Dendritic cell treated with granulocyte-macrophage colony-stimulating factor and Interleukin-4, amounts not matched to agents 40 ng/mL and 50 ng/mL, for 4 days (primary cell): ENCODE results near the gene ZBED5.

ENCODE experiments used
- H3K27ac Mint-ChIP-seq: one replicate; pipeline ENCODE4 v1.8.0; 2022; ENCODE audit warnings: mild to moderate bottlenecking, mixed read lengths
- H3K27me3 Mint-ChIP-seq: one replicate; pipeline ENCODE4 v1.8.0; 2022; ENCODE audit warnings: mild to moderate bottlenecking, mixed read lengths
- H3K36me3 Mint-ChIP-seq: one replicate; pipeline ENCODE4 v1.8.0; 2022; ENCODE audit warnings: low read depth, mixed read lengths
- H3K4me1 Mint-ChIP-seq: one replicate; pipeline ENCODE4 v1.8.0; 2022; ENCODE audit warnings: low read depth, mixed read lengths
- H3K4me3 Mint-ChIP-seq: one replicate; pipeline ENCODE4 v1.8.0; 2022; ENCODE audit warnings: mild to moderate bottlenecking, moderate library complexity, mixed read lengths
- H3K9me3 Mint-ChIP-seq: one replicate; pipeline ENCODE4 v1.8.0; 2022; ENCODE audit warnings: mixed read lengths
- intact Hi-C: fragments of 100-400 bp; cut with micrococcal nuclease; formaldehyde crosslinking; loops from one replicate; pipeline ENCODE4 v1.15.0; 2022

ZBED5 gene

DNA sequence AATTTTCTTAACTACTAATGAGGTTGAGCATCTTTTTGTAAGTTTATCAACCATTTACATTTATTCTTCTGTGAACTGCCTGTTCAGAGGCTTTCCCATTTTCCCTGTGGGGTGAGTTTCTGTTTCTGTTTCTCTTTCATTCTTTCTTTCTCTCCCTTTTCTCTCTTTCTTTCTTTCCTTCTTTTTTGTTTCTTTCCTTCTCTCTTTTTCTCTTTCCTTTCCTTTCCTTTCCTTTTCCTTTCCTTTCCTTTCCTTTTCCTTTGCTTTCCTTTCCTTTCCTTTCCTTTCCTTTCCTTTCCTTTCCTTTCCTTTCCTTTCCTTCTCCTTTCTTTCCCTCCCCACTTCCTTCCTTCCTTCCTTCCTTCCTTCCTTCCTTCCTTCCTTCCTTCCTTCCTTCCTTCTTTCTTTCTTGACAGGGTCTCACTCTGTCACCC is 8.0 kb upstream of the ZBED5 start:
- intact Hi-C loops: no loop called here
- no peak overlapping the region for H3K27ac Mint-ChIP-seq
- H3K4me3 Mint-ChIP-seq: no peak overlapping the region
- peaks cover 30% of the 10 kb centered on the region for H3K4me1 Mint-ChIP-seq
- H3K9me3 Mint-ChIP-seq: peaks cover 9% of the 10 kb centered on the region
- no peaks in the 10 kb centered on the region for H3K27me3 Mint-ChIP-seq
- peaks cover 20% of the 10 kb centered on the region for H3K36me3 Mint-ChIP-seq

- Mint-ChIP-seq H3K27me3 (no peaks in the 10 kb centered on the region), H3K9me3 (peaks cover 9% of the 10 kb centered on the region), H3K36me3 (peaks cover 19% of the 10 kb centered on the region), H3K27ac (no peak overlapping the region), H3K4me1 (peaks cover 33% of the 10 kb centered on the region), H3K4me3 (no peak overlapping the region)
- intact Hi-C loops: no loop called here
Measured at GRCh38 chr11:10864688-10865087, 6.8 kb upstream of the ZBED5 start.

- peaks cover 33% of the 10 kb centered on the region for H3K4me1 Mint-ChIP-seq
- peaks cover 9% of the 10 kb centered on the region for H3K9me3 Mint-ChIP-seq
- H3K27ac Mint-ChIP-seq: no peak overlapping the region
- H3K27me3 Mint-ChIP-seq: no peaks in the 10 kb centered on the region
- intact Hi-C loops: no loop called here
- no peak overlapping the region for H3K4me3 Mint-ChIP-seq
- peaks cover 29% of the 10 kb centered on the region for H3K36me3 Mint-ChIP-seq
Measured at GRCh38 chr11:10862446-10862845, 4.6 kb upstream of the ZBED5 start.

DNA sequence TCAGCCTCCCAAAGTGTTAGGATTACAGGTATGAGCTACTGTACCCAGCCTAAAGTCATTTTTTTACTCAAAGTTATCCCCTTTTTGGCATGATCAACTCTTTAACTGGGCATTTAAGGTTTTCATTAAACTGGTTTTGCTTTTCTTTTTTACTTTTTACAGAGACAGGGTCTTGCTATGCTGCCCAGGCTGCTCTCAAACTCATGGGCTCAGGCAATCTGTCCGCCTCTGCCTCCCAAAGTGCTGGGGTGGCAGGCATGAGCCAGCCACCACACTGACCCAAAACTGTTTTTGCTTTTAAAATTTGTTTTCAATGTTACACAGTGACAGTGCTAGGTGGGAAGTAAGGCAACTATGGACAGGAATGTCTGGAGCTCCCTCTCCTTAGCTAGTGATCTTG is 3.9 kb upstream of the ZBED5 start:
- H3K36me3 Mint-ChIP-seq: peaks cover 32% of the 10 kb centered on the region
- H3K4me3 Mint-ChIP-seq: no peak overlapping the region
- intact Hi-C loops: no loop called here
- H3K9me3 Mint-ChIP-seq: peaks cover 9% of the 10 kb centered on the region
- H3K4me1 Mint-ChIP-seq: peaks cover 28% of the 10 kb centered on the region
- no peaks in the 10 kb centered on the region for H3K27me3 Mint-ChIP-seq
- no peak overlapping the region for H3K27ac Mint-ChIP-seq

GRCh38 chr11:10861047-10861446 is 3.2 kb upstream of the ZBED5 start:
- Mint-ChIP-seq H3K27ac (no peak overlapping the region), H3K4me1 (peaks cover 32% of the 10 kb centered on the region)
- intact Hi-C loops: no loop called here

DNA sequence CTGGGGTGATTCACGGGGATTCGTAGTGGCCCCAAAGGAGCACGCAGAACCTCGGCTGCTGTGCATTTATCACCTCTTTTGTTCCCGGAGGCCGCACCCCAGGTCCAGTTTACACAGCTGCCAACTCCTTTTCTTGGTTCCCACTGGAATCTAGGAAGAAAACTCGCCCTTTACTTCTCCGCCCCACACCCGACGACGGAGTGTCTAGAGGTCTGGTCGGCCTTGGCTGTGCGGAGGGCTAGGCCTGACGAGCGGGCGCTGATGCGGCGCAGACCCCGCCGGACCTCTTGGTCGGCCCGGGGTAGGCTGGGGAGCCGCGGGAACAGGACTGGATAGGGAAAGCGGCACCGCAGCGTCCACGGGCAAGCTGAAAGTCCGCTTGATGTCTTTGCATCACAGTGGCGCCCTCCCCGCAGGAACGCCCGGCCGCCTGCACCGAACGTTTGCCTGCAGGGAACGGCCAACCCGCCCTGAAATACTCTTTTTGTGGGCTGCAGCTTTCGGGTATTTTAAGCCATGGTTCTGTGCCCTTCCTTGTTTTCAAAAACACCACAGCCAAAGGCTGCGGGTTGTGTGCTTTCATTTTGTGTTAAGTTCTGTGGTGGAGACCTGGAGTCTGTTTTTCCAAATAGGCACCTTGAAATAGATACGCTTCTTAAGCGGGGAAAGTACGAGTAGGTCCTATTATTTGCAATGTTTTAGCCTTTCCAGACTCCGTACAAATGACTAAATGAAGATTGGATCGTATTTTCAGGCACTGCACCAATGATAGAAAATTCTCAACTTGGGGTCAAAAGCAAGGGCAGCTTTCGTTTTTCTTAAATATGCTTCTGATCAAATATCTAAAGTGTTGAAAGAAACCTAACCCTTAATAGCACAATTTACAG is 829 bp upstream of the ZBED5 start:
- intact Hi-C loops: loop anchor here (1.0 to 2.0 kb wide), 3 partner anchors 40 to 73 kb away; partner anchors contain the start of gene EIF4G2
- Mint-ChIP-seq H3K27me3 (no peaks in the 10 kb centered on the region), H3K36me3 (peaks cover 43% of the 10 kb centered on the region), H3K4me1 (peaks cover 29% of the 10 kb centered on the region), H3K27ac (peak overlapping the region; percentile 97), H3K9me3 (no peaks in the 10 kb centered on the region), H3K4me3 (peak overlapping the region; percentile 98)

More at GRCh38 chr11:10861047-10861446, 3.2 kb upstream of the ZBED5 start:
- Mint-ChIP-seq H3K9me3 (peaks cover 4% of the 10 kb centered on the region), H3K36me3 (peaks cover 33% of the 10 kb centered on the region), H3K27me3 (no peaks in the 10 kb centered on the region), H3K4me3 (no peak overlapping the region)

DNA sequence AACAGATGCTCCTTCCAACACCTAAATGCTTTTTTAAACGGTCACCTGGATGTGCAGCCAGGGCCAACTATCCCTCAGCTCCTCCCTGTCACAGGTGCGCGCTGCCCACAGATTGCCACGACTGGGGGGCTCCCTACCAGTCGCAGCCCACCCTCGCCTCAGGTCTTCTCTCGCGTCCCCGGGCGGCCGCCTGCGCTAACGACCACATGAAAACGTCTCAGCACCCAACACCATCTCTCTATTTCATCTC is 469 bp downstream of the ZBED5 start:
- Mint-ChIP-seq H3K27ac (peak overlapping the region; percentile 97), H3K4me3 (peak overlapping the region; percentile 98), H3K4me1 (peaks cover 24% of the 10 kb centered on the region), H3K27me3 (no peaks in the 10 kb centered on the region), H3K9me3 (no peaks in the 10 kb centered on the region), H3K36me3 (peaks cover 53% of the 10 kb centered on the region)
- intact Hi-C loops: no loop called here

DNA sequence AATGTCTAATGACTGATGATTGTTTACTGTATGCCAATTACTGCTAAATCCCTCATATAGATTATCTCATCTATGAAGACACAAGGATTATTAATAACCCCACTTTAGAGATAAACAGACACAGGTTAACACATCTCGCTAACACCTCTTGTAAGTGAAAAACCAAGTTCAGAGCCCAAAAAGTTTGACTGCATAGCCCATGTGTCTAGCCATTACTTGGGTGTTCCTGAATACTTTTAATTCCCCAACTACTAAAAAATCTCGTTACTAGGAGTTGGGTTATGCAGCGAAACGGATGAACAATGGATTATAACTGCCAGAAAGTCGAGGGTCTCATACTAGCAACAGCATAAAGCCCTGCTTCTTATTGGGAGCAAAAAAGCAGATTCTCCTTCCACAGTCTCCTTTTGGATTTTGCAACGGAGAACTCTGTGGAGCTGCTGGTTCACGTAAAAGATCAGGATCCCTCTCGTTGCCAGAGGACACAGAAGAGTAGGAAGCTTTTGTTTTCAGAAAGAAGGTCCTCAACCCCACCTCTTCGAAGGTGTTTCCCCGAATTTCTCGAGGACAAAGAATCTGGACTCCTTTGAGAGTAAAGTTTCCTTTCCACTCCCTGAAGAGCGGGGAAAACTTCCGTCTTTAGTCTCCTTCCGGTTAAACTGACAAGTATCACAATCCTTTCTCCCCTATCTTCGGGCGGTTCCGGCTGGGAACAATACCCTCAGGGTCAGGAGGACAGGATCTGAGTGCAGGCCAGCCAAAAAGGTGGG is 979 bp downstream of the ZBED5 start:
- H3K27ac Mint-ChIP-seq: peak overlapping the region; percentile 97
- H3K4me3 Mint-ChIP-seq: peak overlapping the region; percentile 98
- H3K4me1 Mint-ChIP-seq: peaks cover 19% of the 10 kb centered on the region
- no peaks in the 10 kb centered on the region for H3K9me3 Mint-ChIP-seq
- peaks cover 55% of the 10 kb centered on the region for H3K36me3 Mint-ChIP-seq
- no peaks in the 10 kb centered on the region for H3K27me3 Mint-ChIP-seq
- intact Hi-C loops: no loop called here

- intact Hi-C loops: no loop called here
Measured at GRCh38 chr11:10855295-10855694, 2.6 kb downstream of the ZBED5 start.

DNA sequence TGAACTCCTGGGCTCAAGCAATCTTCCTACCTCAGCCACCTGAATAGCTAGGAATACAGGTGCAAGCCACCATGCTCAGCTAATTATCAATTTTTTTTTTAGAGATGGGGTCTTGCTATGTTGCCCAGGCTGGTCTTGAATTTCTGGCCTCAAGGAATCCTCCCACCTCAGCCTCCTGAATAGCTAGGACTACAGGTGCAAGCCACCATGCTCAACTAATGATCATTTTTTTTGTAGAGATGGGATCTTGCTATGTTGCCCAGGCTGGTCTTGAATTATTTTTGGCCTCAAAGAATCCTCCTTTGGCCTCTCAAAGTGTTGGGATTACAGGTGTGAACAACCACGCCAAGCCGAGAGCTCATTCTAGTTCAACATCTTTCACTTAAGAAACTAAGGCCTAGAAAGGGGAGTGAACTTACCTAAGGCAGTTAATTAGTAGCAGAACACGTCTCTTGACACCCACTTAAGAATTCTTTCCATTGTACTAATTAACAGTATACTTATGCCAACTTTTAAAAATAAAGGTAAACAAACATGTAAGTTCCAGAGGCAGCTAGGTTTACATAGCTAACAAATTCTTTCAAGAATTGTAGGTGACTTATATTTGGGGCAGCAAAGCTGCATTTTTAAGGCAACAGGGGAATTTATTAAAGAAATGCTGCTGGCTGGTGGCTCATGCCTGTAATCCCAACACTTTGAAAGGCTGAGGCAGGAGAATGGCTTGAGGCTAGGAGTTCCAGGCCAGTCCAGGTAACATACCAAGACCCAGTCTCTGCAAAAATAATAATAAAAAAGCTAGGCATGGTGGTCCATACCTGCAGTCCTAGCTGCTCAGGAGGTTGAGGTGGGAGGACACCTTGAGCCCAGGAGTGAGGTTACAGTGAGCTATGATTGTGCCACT is 9.6 kb downstream of the ZBED5 start:
- intact Hi-C loops: no loop called here
- Mint-ChIP-seq H3K27me3 (no peaks in the 10 kb centered on the region), H3K4me1 (no peaks in the 10 kb centered on the region), H3K36me3 (peaks cover 16% of the 10 kb centered on the region), H3K27ac (no peak overlapping the region), H3K9me3 (no peaks in the 10 kb centered on the region), H3K4me3 (no peak overlapping the region)

More at GRCh38 chr11:10855295-10855694, 2.6 kb downstream of the ZBED5 start:
- H3K9me3 Mint-ChIP-seq: no peaks in the 10 kb centered on the region
- H3K27ac Mint-ChIP-seq: no peak overlapping the region
- peaks cover 15% of the 10 kb centered on the region for H3K4me1 Mint-ChIP-seq
- peaks cover 58% of the 10 kb centered on the region for H3K36me3 Mint-ChIP-seq
- no peaks in the 10 kb centered on the region for H3K27me3 Mint-ChIP-seq
- H3K4me3 Mint-ChIP-seq: no peak overlapping the region

GRCh38 chr11:10846660-10847059 is 11.2 kb downstream of the ZBED5 start:
- no peaks in the 10 kb centered on the region for H3K27me3 Mint-ChIP-seq
- no peaks in the 10 kb centered on the region for H3K4me1 Mint-ChIP-seq
- H3K9me3 Mint-ChIP-seq: no peaks in the 10 kb centered on the region
- peaks cover under 1% of the 10 kb centered on the region for H3K36me3 Mint-ChIP-seq
- H3K27ac Mint-ChIP-seq: no peak overlapping the region
- H3K4me3 Mint-ChIP-seq: no peak overlapping the region
- intact Hi-C loops: no loop called here

DNA sequence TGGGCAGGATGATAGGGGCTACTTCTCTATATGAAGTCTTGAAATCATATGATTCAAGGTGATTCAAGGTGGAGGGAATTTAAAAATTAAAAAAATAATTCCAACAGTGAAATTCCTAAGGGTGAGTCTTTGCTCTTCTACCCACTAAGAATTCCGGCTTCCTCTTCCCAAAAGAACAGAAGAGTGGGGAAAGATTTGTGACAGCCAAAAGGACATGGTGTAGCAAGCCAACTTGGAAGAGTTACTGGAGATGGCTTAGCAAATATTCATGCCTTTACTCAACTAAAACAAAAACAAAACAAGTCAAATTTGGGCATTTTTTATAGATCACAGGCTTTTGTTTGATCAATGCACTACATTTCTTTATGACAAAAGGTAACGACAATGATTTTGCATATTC is 12.3 kb downstream of the ZBED5 start:
- H3K9me3 Mint-ChIP-seq: no peaks in the 10 kb centered on the region
- no peak overlapping the region for H3K27ac Mint-ChIP-seq
- intact Hi-C loops: no loop called here
- no peaks in the 10 kb centered on the region for H3K36me3 Mint-ChIP-seq
- no peak overlapping the region for H3K4me3 Mint-ChIP-seq
- H3K4me1 Mint-ChIP-seq: peaks cover 7% of the 10 kb centered on the region
- H3K27me3 Mint-ChIP-seq: no peaks in the 10 kb centered on the region

GRCh38 chr11:10844796-10845195 is 13.1 kb downstream of the ZBED5 start:
- Mint-ChIP-seq H3K27me3 (no peaks in the 10 kb centered on the region), H3K27ac (no peak overlapping the region), H3K4me1 (peaks cover 7% of the 10 kb centered on the region), H3K36me3 (no peaks in the 10 kb centered on the region), H3K4me3 (no peak overlapping the region), H3K9me3 (no peaks in the 10 kb centered on the region)
- intact Hi-C loops: no loop called here

DNA sequence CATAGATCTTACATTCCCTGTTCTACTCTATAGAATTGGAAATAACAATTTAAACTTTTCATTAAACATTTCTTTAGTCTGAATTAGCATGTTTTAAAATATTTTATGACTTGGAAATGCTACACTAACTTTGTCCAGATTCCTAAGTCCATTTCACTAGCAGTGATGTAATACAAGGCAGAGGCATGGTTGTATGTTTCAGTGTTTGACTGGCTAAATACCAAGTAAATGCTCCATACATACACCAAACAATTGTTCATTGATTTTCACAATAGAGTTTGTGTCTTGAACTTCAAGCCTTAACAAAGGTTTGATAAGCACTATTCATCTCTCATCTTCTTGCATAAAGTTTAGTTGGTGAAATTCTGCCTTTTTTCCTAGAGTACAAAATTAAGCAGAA is 13.5 kb downstream of the ZBED5 start:
- Mint-ChIP-seq H3K27me3 (no peaks in the 10 kb centered on the region), H3K4me1 (peaks cover 7% of the 10 kb centered on the region), H3K4me3 (no peak overlapping the region), H3K27ac (no peak overlapping the region), H3K36me3 (no peaks in the 10 kb centered on the region), H3K9me3 (no peaks in the 10 kb centered on the region)
- intact Hi-C loops: no loop called here
